ENCODE results near the gene CLRN1. TPM values are rescaled to one million over a fixed set of nuclear protein-coding genes. Genes with fewer than 3 reads are reported as not detected.
A peak's percentile ranks its signal among the peaks of the same experiment; 100 is the strongest.

CLRN1 gene
- total and polyA plus RNA-seq, 4 donors, result not detected

- DNase-seq (ENCODE audit: low spot score), result peak; percentile 48
- 25% methylated on average over 14 of the region's 14 CpGs for WGBS
- no peaks in the 10 kb centered on the region for H3K27me3 ChIP-seq (ENCODE audit: control insufficient read depth in 4 of 4, insufficient read depth in 4 of 4, low read length in 3 of 4)
- peak; percentile 67 to 86 for TF ChIP-seq RAD21 (IDR thresholded peaks at IDR 0.05)
- peak; percentile 55 for TF ChIP-seq CTCF (IDR thresholded peaks at IDR 0.05; ENCODE audit: low read depth, low read length, missing input control)
- no peak for TF ChIP-seq NR2F2 (IDR thresholded peaks at IDR 0.05)
- TF ChIP-seq GABPA (IDR thresholded peaks at IDR 0.05 in 1 of 2, conservative IDR thresholded peaks at IDR 0.05 in 1 of 2), result no peak
- TF ChIP-seq FOXA2 (IDR thresholded peaks at IDR 0.05), result no peak
- H3K9ac ChIP-seq (ENCODE audit: low read depth in 1 of 2, low read length in 2 of 2), result no peak overlapping the region
- H3K4me1 ChIP-seq (ENCODE audit: control insufficient read depth in 4 of 4, insufficient read depth in 4 of 4, low read length in 3 of 4), result no peaks in the 10 kb centered on the region
- no peak overlapping the region for H3K4me3 ChIP-seq (ENCODE audit: low read depth in 1 of 3, low read length in 3 of 3)
- H3K27ac ChIP-seq (ENCODE audit: low read depth in 1 of 2, low read length in 2 of 2), result no peak overlapping the region
- no peaks in the 10 kb centered on the region for H3K9me3 ChIP-seq (ENCODE audit: control insufficient read depth in 4 of 4, low read length in 3 of 4)
- H3K36me3 ChIP-seq (ENCODE audit: control insufficient read depth in 4 of 4, insufficient read depth in 3 of 4, low read depth in 1 of 4, low read length in 3 of 4), result no peaks in the 10 kb centered on the region
Measured at GRCh38 chr3:150925751-150926201, 46.8 kb downstream of the CLRN1 start.

GRCh38 chr3:150922611-150923010 is 49.9 kb downstream of the CLRN1 start:
- no peak for TF ChIP-seq GABPA (IDR thresholded peaks at IDR 0.05 in 1 of 2, conservative IDR thresholded peaks at IDR 0.05 in 1 of 2)
- no peak for TF ChIP-seq MAX (IDR thresholded peaks at IDR 0.05)
- no peak for TF ChIP-seq RAD21 (IDR thresholded peaks at IDR 0.05)
- TF ChIP-seq FOXA2 (IDR thresholded peaks at IDR 0.05), result no peak
- TF ChIP-seq, protein P1, sequence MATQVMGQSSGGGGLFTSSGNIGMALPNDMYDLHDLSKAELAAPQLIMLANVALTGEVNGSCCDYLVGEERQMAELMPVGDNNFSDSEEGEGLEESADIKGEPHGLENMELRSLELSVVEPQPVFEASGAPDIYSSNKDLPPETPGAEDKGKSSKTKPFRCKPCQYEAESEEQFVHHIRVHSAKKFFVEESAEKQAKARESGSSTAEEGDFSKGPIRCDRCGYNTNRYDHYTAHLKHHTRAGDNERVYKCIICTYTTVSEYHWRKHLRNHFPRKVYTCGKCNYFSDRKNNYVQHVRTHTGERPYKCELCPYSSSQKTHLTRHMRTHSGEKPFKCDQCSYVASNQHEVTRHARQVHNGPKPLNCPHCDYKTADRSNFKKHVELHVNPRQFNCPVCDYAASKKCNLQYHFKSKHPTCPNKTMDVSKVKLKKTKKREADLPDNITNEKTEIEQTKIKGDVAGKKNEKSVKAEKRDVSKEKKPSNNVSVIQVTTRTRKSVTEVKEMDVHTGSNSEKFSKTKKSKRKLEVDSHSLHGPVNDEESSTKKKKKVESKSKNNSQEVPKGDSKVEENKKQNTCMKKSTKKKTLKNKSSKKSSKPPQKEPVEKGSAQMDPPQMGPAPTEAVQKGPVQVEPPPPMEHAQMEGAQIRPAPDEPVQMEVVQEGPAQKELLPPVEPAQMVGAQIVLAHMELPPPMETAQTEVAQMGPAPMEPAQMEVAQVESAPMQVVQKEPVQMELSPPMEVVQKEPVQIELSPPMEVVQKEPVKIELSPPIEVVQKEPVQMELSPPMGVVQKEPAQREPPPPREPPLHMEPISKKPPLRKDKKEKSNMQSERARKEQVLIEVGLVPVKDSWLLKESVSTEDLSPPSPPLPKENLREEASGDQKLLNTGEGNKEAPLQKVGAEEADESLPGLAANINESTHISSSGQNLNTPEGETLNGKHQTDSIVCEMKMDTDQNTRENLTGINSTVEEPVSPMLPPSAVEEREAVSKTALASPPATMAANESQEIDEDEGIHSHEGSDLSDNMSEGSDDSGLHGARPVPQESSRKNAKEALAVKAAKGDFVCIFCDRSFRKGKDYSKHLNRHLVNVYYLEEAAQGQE (IDR thresholded peaks at IDR 0.05), result no peak
- TF ChIP-seq RXRA (IDR thresholded peaks at IDR 0.05), result no peak
- WGBS, result 69% methylated on average over 10 of the region's 10 CpGs
- no peaks in the 10 kb centered on the region for H3K36me3 ChIP-seq (ENCODE audit: control insufficient read depth in 4 of 4, insufficient read depth in 3 of 4, low read depth in 1 of 4, low read length in 3 of 4)
- H3K27ac ChIP-seq (ENCODE audit: low read depth in 1 of 2, low read length in 2 of 2), result no peak overlapping the region
- no peak for DNase-seq (ENCODE audit: low spot score)
- no peak overlapping the region for H3K9ac ChIP-seq (ENCODE audit: low read depth in 1 of 2, low read length in 2 of 2)
- no peaks in the 10 kb centered on the region for H3K27me3 ChIP-seq (ENCODE audit: control insufficient read depth in 4 of 4, insufficient read depth in 4 of 4, low read length in 3 of 4)
- H3K4me3 ChIP-seq (ENCODE audit: low read depth in 1 of 3, low read length in 3 of 3), result no peak overlapping the region
- no peaks in the 10 kb centered on the region for H3K4me1 ChIP-seq (ENCODE audit: control insufficient read depth in 4 of 4, insufficient read depth in 4 of 4, low read length in 3 of 4)
- H3K9me3 ChIP-seq (ENCODE audit: control insufficient read depth in 4 of 4, low read length in 3 of 4), result no peaks in the 10 kb centered on the region

DNA sequence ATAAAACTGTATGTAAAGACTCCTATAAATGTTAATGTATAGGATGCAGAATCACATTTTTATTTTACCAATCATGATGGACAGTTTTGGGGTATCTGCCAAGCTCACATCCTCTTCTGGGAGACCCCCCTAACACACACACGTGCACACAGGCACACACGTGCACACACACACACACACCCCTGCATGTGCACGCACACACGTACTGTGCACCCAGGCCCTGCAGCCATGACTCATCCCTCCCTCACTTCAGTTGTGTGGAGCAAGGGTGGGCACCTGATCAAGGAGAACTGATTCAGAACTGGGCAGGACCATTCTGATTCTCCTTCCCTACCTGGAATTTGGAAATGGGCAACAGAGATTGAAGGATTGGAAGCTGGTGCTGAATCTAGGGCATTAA is 51.3 kb downstream of the CLRN1 start:
- no peaks in the 10 kb centered on the region for H3K9me3 ChIP-seq (ENCODE audit: control insufficient read depth in 4 of 4, low read length in 3 of 4)
- no peak for TF ChIP-seq MAX (IDR thresholded peaks at IDR 0.05)
- TF ChIP-seq EGR1 (IDR thresholded peaks at IDR 0.05; ENCODE audit: low read depth in 2 of 2), result no peak
- TF ChIP-seq RXRA (IDR thresholded peaks at IDR 0.05), result no peak
- no peak for TF ChIP-seq HNF4G (IDR thresholded peaks at IDR 0.05)
- TF ChIP-seq RAD21 (IDR thresholded peaks at IDR 0.05), result no peak
- H3K27ac ChIP-seq (ENCODE audit: low read depth in 1 of 2, low read length in 2 of 2), result no peak overlapping the region
- no peaks in the 10 kb centered on the region for H3K4me1 ChIP-seq (ENCODE audit: control insufficient read depth in 4 of 4, insufficient read depth in 4 of 4, low read length in 3 of 4)
- DNase-seq (ENCODE audit: low spot score), result no peak
- H3K27me3 ChIP-seq (ENCODE audit: control insufficient read depth in 4 of 4, insufficient read depth in 4 of 4, low read length in 3 of 4), result no peaks in the 10 kb centered on the region
- 86% methylated on average over 4 of the region's 4 CpGs for WGBS
- no peak overlapping the region for H3K9ac ChIP-seq (ENCODE audit: low read depth in 1 of 2, low read length in 2 of 2)
- no peak overlapping the region for H3K4me3 ChIP-seq (ENCODE audit: low read depth in 1 of 3, low read length in 3 of 3)
- no peaks in the 10 kb centered on the region for H3K36me3 ChIP-seq (ENCODE audit: control insufficient read depth in 4 of 4, insufficient read depth in 3 of 4, low read depth in 1 of 4, low read length in 3 of 4)
